Astrocyte of the spinal cord (primary cell): ENCODE results near the gene TTC21B.
A peak's percentile ranks its signal among the peaks of the same experiment; 100 is the strongest.

ENCODE experiments used
- DNase-seq: peaks from one replicate; pipeline ENCODE4 v3.0.0; 2011; ENCODE audit warnings: low read depth, low spot score
- H3K4me3 ChIP-seq: 2 replicates; pipeline ENCODE4 v1.5.1; 2011; ENCODE audit warnings: low read depth, mild to moderate bottlenecking, low read length, moderate library complexity
- CTCF ChIP-seq: IDR thresholded peaks from 2 replicates; pipeline ENCODE4 v1.5.1; 2012; ENCODE audit warnings: low read depth, mild to moderate bottlenecking, low read length, inconsistent platforms
- in situ Hi-C: cut with HindIII; loops from 2 replicates; pipeline ENCODE4 v1.10.0; 2017; ENCODE audit warnings: low sequenced_read_pairs

Gene TTC21B

GRCh38 chr2:165969227-165969626 is 15.7 kb upstream of the TTC21B start:
- no peak overlapping the region for H3K4me3 ChIP-seq
- in situ Hi-C loops: no loop called here
- no peak for TF ChIP-seq CTCF
- DNase-seq: no peak

GRCh38 chr2:165967746-165968145 is 14.2 kb upstream of the TTC21B start:
- DNase-seq: no peak
- TF ChIP-seq CTCF: no peak
- in situ Hi-C loops: no loop called here
- no peak overlapping the region for H3K4me3 ChIP-seq

- TF ChIP-seq CTCF: no peak
Observed at GRCh38 chr2:165961818-165962217, 8.2 kb upstream of the TTC21B start.

GRCh38 chr2:165959371-165959770 is 5.8 kb upstream of the TTC21B start:
- no peak for TF ChIP-seq CTCF
- DNase-seq: no peak
- in situ Hi-C loops: no loop called here
- H3K4me3 ChIP-seq: no peak overlapping the region

More at GRCh38 chr2:165961818-165962217, 8.2 kb upstream of the TTC21B start:
- no peak for DNase-seq
- no peak overlapping the region for H3K4me3 ChIP-seq
- in situ Hi-C loops: no loop called here

GRCh38 chr2:165958313-165958960 is 4.9 kb upstream of the TTC21B start:
- DNase-seq: no peak
- TF ChIP-seq CTCF: no peak
- no peak overlapping the region for H3K4me3 ChIP-seq
- in situ Hi-C loops: no loop called here

- in situ Hi-C loops: no loop called here
- no peak for DNase-seq
- no peak overlapping the region for H3K4me3 ChIP-seq
- TF ChIP-seq CTCF: no peak
Observed at GRCh38 chr2:165957030-165957675, 3.6 kb upstream of the TTC21B start.

GRCh38 chr2:165953306-165953654 is 296 bp downstream of the TTC21B start:
- H3K4me3 ChIP-seq: peak overlapping the region; percentile 68
- DNase-seq: no peak
- no peak for TF ChIP-seq CTCF
- in situ Hi-C loops: no loop called here
